Measurements from ENCODE around the gene ACTR1A. TPM values are rescaled to one million over a fixed set of nuclear protein-coding genes. Genes with fewer than 3 reads are reported as not detected.

ACTR1A gene
- total RNA-seq, 1 experiment from 2014 or later = 147 TPM

GRCh38 chr10:102480396-102480795 is 22.1 kb downstream of the ACTR1A start:
- TF ChIP-seq CTCF (IDR thresholded peaks at IDR 0.05) = no peak
- no peak for TF ChIP-seq REST (IDR thresholded peaks at IDR 0.05; ENCODE audit: insufficient read depth in 1 of 2, low read depth in 2 of 2, low read length in 1 of 2)
- TF ChIP-seq POLR2AphosphoS5 (IDR thresholded peaks at IDR 0.05; ENCODE audit: low read depth, low read length) = no peak
- TF ChIP-seq SIN3A (IDR thresholded peaks at IDR 0.05; ENCODE audit: borderline replicate concordance, insufficient read depth, low read depth, low read length) = no peak
- TF ChIP-seq TCF7L2 (IDR thresholded peaks at IDR 0.05; ENCODE audit: low read depth, low read length) = no peak
- H3K36me3 ChIP-seq (ENCODE audit: control insufficient read depth, insufficient read depth, low read length) = peaks cover 17% of the 10 kb centered on the region; the same call in 1 of the 2 replicates
- intact Hi-C loops (cut with micrococcal nuclease; ENCODE audit: unreplicated experiment) = no loop called here
- no peaks in the 10 kb centered on the region for H3K9me3 ChIP-seq (ENCODE audit: control insufficient read depth, insufficient read depth, low read depth, low read length)
- ATAC-seq (no peak), DNase-seq (ENCODE audit: low read depth, low spot score) (no peak)
- H3K4me1 ChIP-seq (ENCODE audit: control insufficient read depth, insufficient read depth, low read length) = no peaks in the 10 kb centered on the region
- ChIA-PET POLR2A (no interaction called here), CTCF (interaction anchor here (2.1 kb wide), 1 partner anchor 103 kb away, joined by 11 read pairs; no protein-coding TSS in a partner anchor)
- no peak overlapping the region for H3K27ac ChIP-seq (ENCODE audit: low read length)
- H3K27me3 ChIP-seq (ENCODE audit: control insufficient read depth, insufficient read depth, low read length) = no peaks in the 10 kb centered on the region
- in situ Hi-C loops (cut with HindIII; ENCODE audit: low pct_unique_long_range_greater_than_20kb, low sequenced_read_pairs) = no loop called here
- no TSS peak for BruUV-seq (replicated peaks)
- no peak overlapping the region for H3K4me3 ChIP-seq (ENCODE audit: low read depth in 2 of 2, low read length in 2 of 2)

DNA sequence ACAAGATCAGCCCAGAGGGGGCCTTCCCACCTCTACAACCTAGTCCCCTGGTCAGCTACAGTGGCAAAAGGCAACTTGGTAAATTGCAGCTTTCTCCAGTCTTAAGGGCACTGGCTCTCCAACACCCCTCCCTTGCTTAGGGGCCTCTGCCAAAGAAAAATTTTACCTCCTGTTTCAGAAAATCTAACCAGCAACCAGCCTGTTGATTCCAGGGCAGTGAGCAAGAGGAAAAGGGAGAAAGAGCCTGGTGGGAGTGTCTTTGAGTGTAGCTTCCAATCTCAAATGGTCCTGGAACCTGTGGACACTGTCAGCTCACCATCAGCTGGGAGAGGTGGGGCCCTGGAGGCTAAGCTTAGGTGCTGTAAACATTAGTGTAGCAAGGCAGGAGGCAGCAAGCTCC is 22.9 kb downstream of the ACTR1A start:
- no peaks in the 10 kb centered on the region for H3K27me3 ChIP-seq (ENCODE audit: control insufficient read depth, insufficient read depth, low read length)
- no peak overlapping the region for H3K4me3 ChIP-seq (ENCODE audit: low read depth in 2 of 2, low read length in 2 of 2)
- peaks cover 12% of the 10 kb centered on the region; the same call in 1 of the 2 replicates for H3K36me3 ChIP-seq (ENCODE audit: control insufficient read depth, insufficient read depth, low read length)
- no peaks in the 10 kb centered on the region for H3K4me1 ChIP-seq (ENCODE audit: control insufficient read depth, insufficient read depth, low read length)
- ATAC-seq (no peak), DNase-seq (ENCODE audit: low read depth, low spot score) (no peak)
- TF ChIP-seq TCF7L2 (IDR thresholded peaks at IDR 0.05; ENCODE audit: low read depth, low read length) (no peak), REST (IDR thresholded peaks at IDR 0.05; ENCODE audit: insufficient read depth in 1 of 2, low read depth in 2 of 2, low read length in 1 of 2) (no peak), CTCF (IDR thresholded peaks at IDR 0.05) (no peak), SIN3A (IDR thresholded peaks at IDR 0.05; ENCODE audit: borderline replicate concordance, insufficient read depth, low read depth, low read length) (no peak), POLR2AphosphoS5 (IDR thresholded peaks at IDR 0.05; ENCODE audit: low read depth, low read length) (no peak)
- no peak overlapping the region for H3K27ac ChIP-seq (ENCODE audit: low read length)
- intact Hi-C loops (cut with micrococcal nuclease; ENCODE audit: unreplicated experiment) (loop anchor here (5.0 kb wide), 1 partner anchor 47 kb away; the partner anchor contains the start of gene CUEDC2), in situ Hi-C loops (cut with HindIII; ENCODE audit: low pct_unique_long_range_greater_than_20kb, low sequenced_read_pairs) (no loop called here)
- ChIA-PET POLR2A (no interaction called here), CTCF (interaction anchor here (0.6 to 2.1 kb wide), 3 partner anchors 47 to 247 kb away, joined by 3 to 11 read pairs (median 7); partner anchors contain the start of gene CUEDC2)
- no peaks in the 10 kb centered on the region for H3K9me3 ChIP-seq (ENCODE audit: control insufficient read depth, insufficient read depth, low read depth, low read length)
- BruUV-seq (replicated peaks) = no TSS peak

Data from Panc1 (cell line).